Measurements from ENCODE around the gene CATSPERB.

- TF ChIP-seq POLR2A (IDR thresholded peaks at IDR 0.05) (no peak), CTCF (IDR thresholded peaks at IDR 0.05) (no peak), EP300 (IDR thresholded peaks at IDR 0.05) (no peak)
These were observed 21.1 kb upstream of the CATSPERB start for GRCh38 chr14:91752961-91753360.

All from tibial nerve (tissue), 4 donors.